IPS-18a (cell line): ENCODE data around the gene COPS3.

ENCODE experiments used
- H3K27ac ChIP-seq: one replicate; pipeline ENCODE4 v1.5.1; 2013; ENCODE audit warnings: low read length
- H3K27me3 ChIP-seq: one replicate; pipeline ENCODE4 v1.6.1; 2013; ENCODE audit warnings: mild to moderate bottlenecking, low read length; ENCODE audit not compliant: control insufficient read depth, insufficient read depth
- H3K36me3 ChIP-seq: one replicate; pipeline ENCODE4 v1.6.1; 2013; ENCODE audit warnings: low read depth, low read length; ENCODE audit not compliant: control insufficient read depth
- H3K4me1 ChIP-seq: one replicate; pipeline ENCODE4 v1.6.1; 2013; ENCODE audit warnings: low read depth, low read length; ENCODE audit not compliant: control insufficient read depth
- H3K4me3 ChIP-seq: one replicate; pipeline ENCODE4 v1.5.1; 2013; ENCODE audit warnings: low read length
- H3K9ac ChIP-seq: one replicate; pipeline ENCODE4 v1.6.1; 2013; ENCODE audit warnings: mild to moderate bottlenecking, low read length, moderate library complexity
- H3K9me3 ChIP-seq: one replicate; pipeline ENCODE4 v1.6.1; 2013; ENCODE audit warnings: low read depth, low read length; ENCODE audit not compliant: control insufficient read depth

The COPS3 gene

GRCh38 chr17:17206124-17206912 is 74.7 kb downstream of the COPS3 start, which contains the start of gene PLD6:
PLD6 (minus strand) TSS chr17:17206333; CDS start chr17:17206286, 47 bp downstream.
- Histone ChIP-seq H3K4me1 (no peaks in the 10 kb centered on the region), H3K27ac (no peak within 1 kb of the TSS), H3K9me3 (no peaks in the 10 kb centered on the region), H3K36me3 (no peaks in the 10 kb centered on the region), H3K4me3 (no peak within 1 kb of the TSS), H3K27me3 (no peaks in the 10 kb centered on the region), H3K9ac (no peak within 1 kb of the TSS)

GRCh38 chr17:17205368-17206123 is 75.5 kb downstream of the COPS3 start:
- no peaks in the 10 kb centered on the region for H3K27me3 ChIP-seq
- H3K4me1 ChIP-seq = no peaks in the 10 kb centered on the region
- no peak overlapping the region for H3K27ac ChIP-seq
- no peak overlapping the region for H3K4me3 ChIP-seq
- H3K36me3 ChIP-seq = no peaks in the 10 kb centered on the region
- no peak overlapping the region for H3K9ac ChIP-seq
- H3K9me3 ChIP-seq = no peaks in the 10 kb centered on the region

- H3K9me3 ChIP-seq = no peaks in the 10 kb centered on the region
- H3K27ac ChIP-seq = no peak overlapping the region
- H3K4me1 ChIP-seq = no peaks in the 10 kb centered on the region
- no peaks in the 10 kb centered on the region for H3K27me3 ChIP-seq
- H3K9ac ChIP-seq = no peak overlapping the region
- H3K36me3 ChIP-seq = no peaks in the 10 kb centered on the region
- no peak overlapping the region for H3K4me3 ChIP-seq
Observed at GRCh38 chr17:17204635-17205231, 76.3 kb downstream of the COPS3 start.

- H3K4me3 ChIP-seq = no peak overlapping the region
- no peak overlapping the region for H3K27ac ChIP-seq
- no peaks in the 10 kb centered on the region for H3K27me3 ChIP-seq
- no peaks in the 10 kb centered on the region for H3K9me3 ChIP-seq
- no peaks in the 10 kb centered on the region for H3K36me3 ChIP-seq
- no peak overlapping the region for H3K9ac ChIP-seq
- no peaks in the 10 kb centered on the region for H3K4me1 ChIP-seq
Observed at GRCh38 chr17:17204041-17204591, 76.9 kb downstream of the COPS3 start.

- H3K27me3 ChIP-seq = no peaks in the 10 kb centered on the region
- no peaks in the 10 kb centered on the region for H3K4me1 ChIP-seq
- no peaks in the 10 kb centered on the region for H3K36me3 ChIP-seq
- H3K9me3 ChIP-seq = no peaks in the 10 kb centered on the region
- H3K4me3 ChIP-seq = no peak overlapping the region
- H3K27ac ChIP-seq = no peak overlapping the region
- no peak overlapping the region for H3K9ac ChIP-seq
Observed at GRCh38 chr17:17203173-17203730, 77.8 kb downstream of the COPS3 start.

GRCh38 chr17:17201907-17202306 is 79.1 kb downstream of the COPS3 start:
- no peaks in the 10 kb centered on the region for H3K36me3 ChIP-seq
- no peaks in the 10 kb centered on the region for H3K4me1 ChIP-seq

GRCh38 chr17:17201271-17201670 is 79.8 kb downstream of the COPS3 start:
- no peak overlapping the region for H3K27ac ChIP-seq

More at GRCh38 chr17:17201907-17202306, 79.1 kb downstream of the COPS3 start:
- Histone ChIP-seq H3K27ac (no peak overlapping the region), H3K9ac (no peak overlapping the region), H3K4me3 (no peak overlapping the region), H3K9me3 (no peaks in the 10 kb centered on the region), H3K27me3 (no peaks in the 10 kb centered on the region)

GRCh38 chr17:17200831-17201230 is 80.2 kb downstream of the COPS3 start:
- H3K27ac ChIP-seq = no peak overlapping the region
- H3K36me3 ChIP-seq = no peaks in the 10 kb centered on the region
- no peaks in the 10 kb centered on the region for H3K4me1 ChIP-seq
- H3K9ac ChIP-seq = no peak overlapping the region
- no peaks in the 10 kb centered on the region for H3K27me3 ChIP-seq
- H3K9me3 ChIP-seq = no peaks in the 10 kb centered on the region
- H3K4me3 ChIP-seq = no peak overlapping the region

More at GRCh38 chr17:17201271-17201670, 79.8 kb downstream of the COPS3 start:
- H3K4me3 ChIP-seq = no peak overlapping the region
- no peak overlapping the region for H3K9ac ChIP-seq
- H3K9me3 ChIP-seq = no peaks in the 10 kb centered on the region
- no peaks in the 10 kb centered on the region for H3K27me3 ChIP-seq
- no peaks in the 10 kb centered on the region for H3K4me1 ChIP-seq
- no peaks in the 10 kb centered on the region for H3K36me3 ChIP-seq

- no peak overlapping the region for H3K4me3 ChIP-seq
- no peaks in the 10 kb centered on the region for H3K27me3 ChIP-seq
- H3K9ac ChIP-seq = no peak overlapping the region
- H3K27ac ChIP-seq = no peak overlapping the region
- H3K9me3 ChIP-seq = no peaks in the 10 kb centered on the region
- H3K4me1 ChIP-seq = no peaks in the 10 kb centered on the region
- H3K36me3 ChIP-seq = no peaks in the 10 kb centered on the region
Observed at GRCh38 chr17:17200311-17200710, 80.7 kb downstream of the COPS3 start.

GRCh38 chr17:17198281-17198680 is 82.8 kb downstream of the COPS3 start:
- H3K4me3 ChIP-seq = no peak overlapping the region
- no peaks in the 10 kb centered on the region for H3K9me3 ChIP-seq
- H3K4me1 ChIP-seq = no peaks in the 10 kb centered on the region
- no peak overlapping the region for H3K27ac ChIP-seq
- H3K36me3 ChIP-seq = no peaks in the 10 kb centered on the region
- no peak overlapping the region for H3K9ac ChIP-seq
- no peaks in the 10 kb centered on the region for H3K27me3 ChIP-seq

- Histone ChIP-seq H3K4me3 (no peak overlapping the region), H3K9me3 (no peaks in the 10 kb centered on the region), H3K9ac (no peak overlapping the region), H3K4me1 (no peaks in the 10 kb centered on the region), H3K27me3 (no peaks in the 10 kb centered on the region), H3K27ac (no peak overlapping the region), H3K36me3 (no peaks in the 10 kb centered on the region)
Observed at GRCh38 chr17:17196776-17197175, 84.3 kb downstream of the COPS3 start.
